GM19463 (cell line): Measurements from ENCODE around the gene RREB1.
"Not testable (repeated sequence)": the region's sequence is repeated elsewhere in the genome, so short reads cannot be mapped to it uniquely, and the experiment has no call there.

Experiments
- ATAC-seq: cut with Tn5 transposase; IDR thresholded peaks from one replicate; pipeline ENCODE4 v1.9.1; 2021; ENCODE audit warnings: mild to moderate bottlenecking, moderate library complexity; ENCODE audit not compliant: unreplicated experiment

RREB1 gene

GRCh38 chr6:7260291-7261031 lies 152.7 kb downstream of the RREB1 start:
- ATAC-seq = peak; percentile 9

GRCh38 chr6:7261032-7261841 lies 153.5 kb downstream of the RREB1 start:
- peak; percentile 90 for ATAC-seq

DNA sequence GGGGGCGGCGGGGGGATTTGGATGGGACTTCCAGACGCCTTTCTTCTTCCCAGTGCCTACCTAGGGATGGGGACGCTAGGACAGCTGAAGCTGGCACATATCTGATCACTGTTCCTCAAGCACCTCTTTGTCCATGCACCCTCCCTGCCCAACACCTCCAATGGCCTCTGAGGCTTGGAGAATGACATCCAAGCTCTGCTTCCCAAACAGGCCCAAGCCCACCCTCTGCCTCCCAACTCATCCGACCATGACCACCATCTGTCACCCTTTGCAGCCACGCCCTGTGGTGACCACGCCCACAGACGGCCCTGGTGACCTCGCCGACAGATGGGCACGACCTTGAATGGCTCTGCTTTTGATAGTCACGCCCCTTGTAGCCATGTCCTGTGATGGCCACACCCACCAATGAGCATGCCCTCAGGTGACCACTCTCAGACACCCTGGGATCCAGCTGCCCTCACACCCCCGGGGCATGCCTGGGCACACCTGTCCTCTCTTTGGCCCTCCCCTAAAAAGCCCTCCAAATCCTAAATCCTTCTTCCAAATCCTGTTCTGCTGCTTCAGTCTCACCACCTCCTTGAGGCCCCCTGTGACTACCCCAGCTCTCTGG lies 154.2 kb downstream of the RREB1 start:
- ATAC-seq = no peak

DNA sequence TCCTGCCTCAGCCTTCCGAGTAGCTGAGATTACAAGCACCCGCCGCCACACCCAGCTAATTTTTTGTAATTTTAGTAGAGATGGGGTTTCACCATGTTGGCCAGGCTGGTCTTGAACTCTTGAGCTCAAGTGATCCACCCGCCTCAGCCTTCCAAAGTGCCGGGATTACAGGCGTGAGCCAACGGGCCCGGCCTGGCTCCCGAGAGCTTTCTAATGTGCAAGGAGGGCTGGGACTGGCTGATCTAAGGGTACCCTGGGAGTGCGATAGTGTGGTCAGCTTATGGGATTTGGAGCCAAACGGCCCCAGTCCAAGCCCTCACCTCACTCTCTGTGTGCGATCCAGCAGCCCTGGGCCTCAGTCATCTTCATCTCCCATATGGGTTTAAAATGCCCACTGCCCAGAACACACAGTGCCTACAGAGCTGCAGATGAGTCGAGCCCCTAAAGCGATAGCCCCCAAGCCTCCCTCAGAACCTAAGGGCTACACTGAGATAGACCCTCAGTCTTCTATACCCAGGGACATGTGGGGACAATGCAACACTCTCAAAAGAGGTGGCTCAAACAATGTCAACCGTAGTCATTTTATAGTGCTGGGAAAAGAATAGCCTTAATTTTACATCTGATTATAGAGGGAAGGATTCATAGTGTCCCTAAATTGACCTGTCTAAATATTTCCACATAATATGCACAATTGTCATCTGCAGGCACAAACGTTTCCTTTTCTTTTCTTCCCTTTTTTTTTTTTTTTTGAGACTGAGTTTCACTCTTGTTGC lies 155.2 kb downstream of the RREB1 start:
- no peak for ATAC-seq

DNA sequence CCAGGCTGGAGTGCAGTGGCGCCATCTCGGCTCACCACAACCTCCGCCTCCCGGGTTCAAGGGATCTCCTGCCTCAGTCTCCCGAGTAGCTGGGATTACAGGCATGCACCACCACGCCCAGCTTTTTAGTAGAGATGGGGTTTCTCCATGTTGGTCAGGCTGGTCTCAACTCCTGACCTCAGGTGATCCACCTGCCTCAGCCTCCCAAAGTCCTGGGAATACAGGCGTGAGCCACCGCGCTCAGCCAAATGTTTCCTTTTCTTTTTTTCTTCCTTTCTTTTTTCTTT lies 155.7 kb downstream of the RREB1 start:
- not testable (repeated sequence) for ATAC-seq

DNA sequence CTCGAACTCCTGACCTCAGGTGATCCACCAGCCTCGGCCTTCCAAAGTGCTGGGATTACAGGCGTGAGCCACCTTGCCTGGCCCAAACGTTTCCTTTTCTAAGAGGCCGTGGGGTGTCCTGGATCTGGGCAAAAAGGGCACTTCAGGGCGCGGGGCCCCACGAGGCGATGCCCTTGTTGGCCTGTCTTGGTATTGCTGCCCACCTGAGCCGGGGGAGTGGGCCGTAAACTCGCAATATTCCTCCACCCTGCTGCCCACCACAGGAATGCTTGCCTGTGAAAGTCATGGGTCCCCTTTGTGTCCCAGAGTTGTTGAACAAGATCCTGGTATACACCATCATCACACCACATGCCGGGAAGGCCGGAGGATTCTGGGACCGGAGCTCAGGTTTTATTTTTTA lies 156.3 kb downstream of the RREB1 start:
- no peak for ATAC-seq

- no peak for ATAC-seq
Measured at GRCh38 chr6:7264686-7265384, 157.1 kb downstream of the RREB1 start.

GRCh38 chr6:7265385-7265726 lies 157.6 kb downstream of the RREB1 start:
- not testable (repeated sequence) for ATAC-seq

DNA sequence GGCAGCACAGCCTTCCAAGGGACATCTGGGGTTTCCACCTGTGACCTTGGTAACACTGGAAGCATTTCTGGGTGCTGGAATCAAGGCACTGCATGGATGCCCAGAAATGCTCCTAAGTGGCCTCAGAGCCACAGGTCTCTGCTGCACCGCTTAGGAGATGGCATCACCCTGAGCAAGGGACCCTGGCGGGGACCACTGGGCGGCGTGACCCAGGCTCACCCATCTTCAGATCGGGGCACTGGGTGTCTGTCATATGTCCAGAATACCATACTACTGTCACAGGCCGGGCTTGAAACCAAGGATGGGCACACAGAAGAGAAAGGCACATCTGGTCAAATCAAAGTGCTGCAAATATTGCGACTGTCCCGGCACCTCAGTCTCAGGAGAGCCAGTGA lies 159.3 kb downstream of the RREB1 start:
- ATAC-seq = no peak

DNA sequence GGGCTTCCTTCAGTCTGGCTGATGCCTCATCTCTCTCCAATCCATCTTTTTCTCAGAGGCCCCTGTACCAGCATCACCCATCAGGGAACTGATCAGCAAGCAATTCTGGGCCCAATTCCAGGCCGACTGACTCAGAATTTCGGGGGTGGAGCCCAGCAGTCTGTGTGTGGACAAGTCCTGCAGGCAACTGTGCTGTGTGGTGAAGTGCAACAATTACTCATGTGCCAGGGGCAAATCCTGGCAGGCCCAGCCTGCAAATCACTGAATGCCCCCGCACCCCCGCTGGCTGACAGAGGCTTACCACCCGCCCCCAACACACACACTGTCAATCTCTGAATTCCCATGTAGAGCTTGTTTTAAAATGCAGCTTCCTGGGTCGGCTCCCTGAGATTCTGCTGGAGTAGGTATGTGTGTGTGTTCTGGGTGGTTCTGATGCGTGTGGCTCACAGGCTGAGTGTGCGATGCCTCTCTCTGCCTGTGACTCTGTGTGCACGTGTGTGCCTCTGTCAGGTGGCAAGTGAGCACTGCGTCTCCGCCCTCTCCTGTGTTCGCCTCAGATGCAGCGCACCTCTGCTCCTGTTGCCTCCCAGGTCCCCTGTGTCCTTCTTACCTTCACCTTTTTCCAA lies 159.8 kb downstream of the RREB1 start:
- no peak for ATAC-seq

DNA sequence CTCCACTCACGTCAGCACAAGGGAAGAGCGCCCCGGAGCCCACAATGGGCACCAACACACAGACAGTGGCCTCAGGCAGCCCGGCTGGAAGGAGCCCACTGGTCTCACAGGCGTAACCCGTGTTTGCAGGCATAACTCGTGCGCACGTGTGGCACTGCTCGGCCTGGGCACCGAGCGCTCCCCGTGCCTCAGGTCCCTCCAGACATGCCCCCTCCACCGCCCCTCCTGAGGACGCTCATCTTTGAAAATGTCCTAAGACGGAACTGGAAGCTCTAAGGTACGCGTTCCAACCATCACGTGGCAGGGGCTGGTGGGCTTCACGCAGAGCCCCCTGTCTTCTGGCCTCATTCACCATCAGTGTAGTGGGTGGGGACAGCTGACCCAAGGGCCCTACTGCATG lies 160.6 kb downstream of the RREB1 start:
- ATAC-seq = no peak

DNA sequence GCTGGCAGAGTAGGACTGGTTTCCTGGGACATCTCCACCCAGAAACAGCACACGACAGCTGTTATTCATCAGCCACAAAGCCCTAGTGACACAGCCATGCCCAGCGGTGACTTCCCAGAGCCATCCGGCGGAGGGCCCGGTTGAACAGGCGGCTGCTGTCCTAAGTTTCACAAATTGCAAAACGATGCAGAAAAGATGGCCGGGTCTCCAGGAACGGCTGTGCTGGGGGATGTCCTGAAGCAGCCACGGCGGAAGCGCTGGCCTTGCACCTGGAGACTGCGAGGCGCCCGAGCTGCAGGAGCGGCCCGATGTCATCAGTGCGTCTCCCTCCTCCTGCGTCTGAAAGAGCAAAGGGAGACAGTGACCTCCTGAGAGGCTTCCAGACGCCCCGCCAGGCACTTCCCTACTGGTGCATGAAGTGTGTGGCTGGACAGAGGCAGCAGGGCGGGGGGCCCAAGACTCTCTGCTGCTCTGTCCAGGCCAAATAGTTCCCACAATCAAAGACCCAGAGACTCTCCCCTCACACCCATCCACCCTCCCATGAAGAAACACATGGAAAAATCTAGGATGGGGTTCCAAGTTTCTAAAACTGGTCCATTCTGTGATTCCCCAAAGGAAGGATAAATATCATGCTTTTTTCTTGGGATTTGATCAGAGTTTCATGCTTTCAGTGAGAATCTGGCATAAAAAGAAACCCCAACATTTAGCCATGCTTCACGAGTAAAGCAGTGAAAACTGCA lies 161.2 kb downstream of the RREB1 start:
- no peak for ATAC-seq

DNA sequence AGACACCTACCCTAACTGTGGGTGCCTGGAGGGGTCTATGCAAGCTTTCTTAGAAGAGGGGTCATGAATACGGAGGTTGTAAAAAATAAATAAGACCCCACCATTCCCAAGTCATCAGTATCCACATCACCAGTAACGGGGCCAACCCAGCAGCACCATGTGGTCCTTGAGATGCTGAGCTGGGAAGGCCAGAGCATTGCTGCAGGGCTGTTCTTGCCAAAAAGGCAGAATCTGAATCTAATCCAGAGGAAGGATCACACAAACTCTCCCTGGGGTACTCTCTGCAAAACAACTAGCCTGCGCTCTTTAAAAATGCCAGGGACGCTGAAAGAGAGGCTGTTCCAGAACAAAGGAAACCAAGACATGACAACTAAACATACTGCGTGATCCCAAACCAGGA lies 162.1 kb downstream of the RREB1 start:
- no peak for ATAC-seq

- no peak for ATAC-seq
Measured at GRCh38 chr6:7270320-7271204, 162.8 kb downstream of the RREB1 start.

DNA sequence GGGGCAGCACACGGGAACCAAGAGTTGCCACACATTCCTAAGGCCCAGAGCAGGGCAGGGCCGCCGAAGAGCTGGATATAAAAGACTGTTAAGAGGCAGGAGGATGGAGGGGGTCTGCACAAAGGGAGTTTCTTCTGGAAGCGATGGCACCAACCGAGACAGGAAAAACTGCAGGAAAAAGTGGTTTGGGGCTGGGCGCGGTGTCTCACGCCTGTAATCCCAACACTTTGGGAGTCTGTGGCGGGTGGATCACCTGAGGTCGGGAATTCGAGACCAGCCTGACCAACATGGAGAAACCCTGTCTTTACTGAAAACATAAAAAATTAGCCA lies 163.4 kb downstream of the RREB1 start:
- ATAC-seq = no peak

- no peak for ATAC-seq
Measured at GRCh38 chr6:7273709-7274108, 165.9 kb downstream of the RREB1 start.

- not testable (repeated sequence) for ATAC-seq
Measured at GRCh38 chr6:7274525-7274924, 166.8 kb downstream of the RREB1 start.

DNA sequence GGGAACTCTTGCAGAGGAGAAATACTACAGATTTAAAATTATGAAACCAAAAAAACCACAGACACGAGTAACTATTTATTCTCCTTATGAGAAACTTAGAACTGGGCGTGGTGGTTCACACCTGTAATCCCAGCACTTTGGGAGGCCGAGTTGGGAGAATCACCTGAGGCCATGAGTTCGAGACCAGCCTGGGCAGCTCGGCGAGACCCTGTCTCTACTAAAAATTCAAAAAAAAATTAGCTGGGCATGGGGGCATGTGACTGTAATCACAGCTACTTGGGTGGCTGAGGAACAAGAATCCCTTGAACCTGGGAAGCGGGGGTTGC lies 168.4 kb downstream of the RREB1 start:
- ATAC-seq = no peak
